T-helper 22 cell (primary cell): ENCODE measurements around the gene FREM3.
"Not testable (repeated sequence)": the region's sequence is repeated elsewhere in the genome, so short reads cannot be mapped to it uniquely, and the experiment has no call there.

Source experiments
- DNase-seq: peaks from one replicate; pipeline ENCODE4 v3.0.0-alpha.2; 2020; ENCODE audit warnings: low read depth

FREM3 gene

GRCh38 chr4:143700416-143701352, at the start of gene FREM3:
Gene FREM3 (minus strand): TSS chr4:143700675. CDS start chr4:143700675, 0 bp downstream.
- DNase-seq, result no peak

- no peak for DNase-seq
These were observed 45.4 kb upstream of the FREM3 start for GRCh38 chr4:143745874-143746273.

GRCh38 chr4:143743591-143743990, 43.1 kb upstream of the FREM3 start:
- DNase-seq, result no peak

GRCh38 chr4:143742834-143743233, 42.4 kb upstream of the FREM3 start:
- DNase-seq, result no peak

GRCh38 chr4:143736861-143737260, 36.4 kb upstream of the FREM3 start:
- no peak for DNase-seq

GRCh38 chr4:143736061-143736460, 35.6 kb upstream of the FREM3 start:
- DNase-seq, result not testable (repeated sequence)

- DNase-seq, result no peak
These were observed 27.7 kb upstream of the FREM3 start for GRCh38 chr4:143728166-143728565.

- no peak for DNase-seq
These were observed 26.2 kb upstream of the FREM3 start for GRCh38 chr4:143726714-143727113.

- DNase-seq, result no peak
These were observed 20.8 kb upstream of the FREM3 start for GRCh38 chr4:143721317-143721716.

GRCh38 chr4:143718748-143719147, 18.3 kb upstream of the FREM3 start:
- DNase-seq, result not testable (repeated sequence)

GRCh38 chr4:143713955-143714625, 13.6 kb upstream of the FREM3 start:
- DNase-seq, result no peak

GRCh38 chr4:143713553-143713952, 13.1 kb upstream of the FREM3 start:
- no peak for DNase-seq

GRCh38 chr4:143712155-143712550, 11.7 kb upstream of the FREM3 start:
- no peak for DNase-seq

- no peak for DNase-seq
These were observed 11.2 kb upstream of the FREM3 start for GRCh38 chr4:143711543-143712154.

GRCh38 chr4:143701365-143701764, 890 bp upstream of the FREM3 start:
- DNase-seq, result no peak

GRCh38 chr4:143700046-143700415, 444 bp downstream of the FREM3 start:
- DNase-seq, result no peak

- no peak for DNase-seq
These were observed 987 bp downstream of the FREM3 start for GRCh38 chr4:143699331-143700045.

- DNase-seq, result no peak
These were observed 6.6 kb downstream of the FREM3 start for GRCh38 chr4:143693856-143694255.

- DNase-seq, result no peak
These were observed 8.2 kb downstream of the FREM3 start for GRCh38 chr4:143692241-143692640.

- DNase-seq, result no peak
These were observed 21.0 kb downstream of the FREM3 start for GRCh38 chr4:143679434-143679833.

- not testable (repeated sequence) for DNase-seq
These were observed 26.8 kb downstream of the FREM3 start for GRCh38 chr4:143673629-143674028.

- no peak for DNase-seq
These were observed 31.4 kb downstream of the FREM3 start for GRCh38 chr4:143668930-143669552.
